CD4-positive, CD25-positive, alpha-beta regulatory T cell (primary cell): ENCODE results near the gene KCTD21. TPM values are rescaled to one million over a fixed set of nuclear protein-coding genes. Genes with fewer than 3 reads are reported as not detected.
A peak's percentile ranks its signal among the peaks of the same experiment; 100 is the strongest.
"Not testable (repeated sequence)": the region's sequence is repeated elsewhere in the genome, so short reads cannot be mapped to it uniquely, and the experiment has no call there.

Experiments
- ATAC-seq, 2 donors: fragments of 150-1000 bp; cut with Tn5 transposase; one replicate each; pipeline ENCODE4 v1.10.0; 2021; ENCODE audit warnings: low read depth in 2 of 2, moderate number of reproducible peaks in 2 of 2, moderate library complexity in 1 of 2
- DNase-seq, 3 donors: peaks; one replicate each; pipeline versions ENCODE4 v3.0.0 to v3.0.0-alpha.2; 2012 to 2022; ENCODE audit warnings: mixed read lengths in 1 of 3
- H3K27ac ChIP-seq: one replicate; pipeline ENCODE4 v1.7.0; 2013; ENCODE audit warnings: mild to moderate bottlenecking, low read length; ENCODE audit not compliant: insufficient read depth, poor library complexity, severe bottlenecking
- H3K27me3 ChIP-seq: one replicate; pipeline ENCODE4 v1.7.0; 2013; ENCODE audit warnings: low read length; ENCODE audit not compliant: control insufficient read depth, insufficient read depth
- H3K36me3 ChIP-seq: one replicate; pipeline ENCODE4 v1.7.0; 2013; ENCODE audit warnings: mild to moderate bottlenecking, low read length, moderate library complexity; ENCODE audit not compliant: control insufficient read depth, insufficient read depth
- H3K4me1 ChIP-seq: 2 replicates; pipeline ENCODE4 v1.7.0; 2013; ENCODE audit warnings: mild to moderate bottlenecking, low read length; ENCODE audit not compliant: insufficient read depth, control insufficient read depth, poor library complexity, severe bottlenecking
- H3K4me3 ChIP-seq: one replicate; pipeline ENCODE4 v1.7.0; 2013; ENCODE audit warnings: low read depth, mild to moderate bottlenecking, low read length, moderate library complexity
- H3K9me3 ChIP-seq, 2 experiments: 1 replicate in 1 of 2; 2 replicates in 1 of 2; pipeline ENCODE4 v1.7.0; 2013; ENCODE audit warnings: low read length in 2 of 2, mild to moderate bottlenecking in 1 of 2, moderate library complexity in 1 of 2; ENCODE audit not compliant: control insufficient read depth in 2 of 2
- H3K27ac Mint-ChIP-seq, 3 donors: one replicate each; pipeline ENCODE4 v1.8.0; 2020 to 2022; ENCODE audit warnings: mild to moderate bottlenecking in 3 of 3, mixed read lengths in 3 of 3, moderate library complexity in 2 of 3
- H3K27me3 Mint-ChIP-seq: one replicate; pipeline ENCODE4 v1.8.0; 2022; ENCODE audit warnings: mild to moderate bottlenecking, mixed read lengths
- H3K36me3 Mint-ChIP-seq: one replicate; pipeline ENCODE4 v1.8.0; 2020; ENCODE audit warnings: mixed read lengths
- H3K4me1 Mint-ChIP-seq, 4 donors: one replicate each; pipeline ENCODE4 v1.8.0; 2020 to 2022; ENCODE audit warnings: mixed read lengths in 4 of 4, mild to moderate bottlenecking in 1 of 4
- H3K4me3 Mint-ChIP-seq, 4 donors: one replicate each; pipeline ENCODE4 v1.8.0; 2020 to 2022; ENCODE audit warnings: mild to moderate bottlenecking in 4 of 4, mixed read lengths in 4 of 4, moderate library complexity in 3 of 4
- H3K9me3 Mint-ChIP-seq, 7 donors: one replicate each; pipeline ENCODE4 v1.8.0; 2020 to 2022; ENCODE audit warnings: mixed read lengths in 7 of 7, mild to moderate bottlenecking in 3 of 7, moderate library complexity in 2 of 7
- polyA plus RNA-seq, 4 donors: library from polyadenylated mRNA; unstranded; fragments of 300-500 nt; fragmentation: Illumina TruSeq; gene quantifications; one replicate each; pipeline ENCODE4 v1.2.3, GENCODE V29; 2021
- total RNA-seq: library from RNA; stranded (reverse); gene quantifications from one replicate; pipeline ENCODE4 v1.2.3, GENCODE V29; 2022

KCTD21 gene
- total and polyA plus RNA-seq, 5 donors from 2014 or later, result 1.4 to 3.8 (median 3.2) TPM

GRCh38 chr11:78228467-78228866 is 40.0 kb upstream of the KCTD21 start:
- Histone ChIP-seq H3K27me3 (no peaks in the 10 kb centered on the region), H3K4me1 (no peaks in the 10 kb centered on the region), H3K36me3 (no peaks in the 10 kb centered on the region), H3K4me3 (no peak overlapping the region), H3K9me3 (no peaks in the 10 kb centered on the region), H3K27ac (no peak overlapping the region)
- Mint-ChIP-seq H3K4me1 (peaks cover 0 to 13% (median 3%) of the 10 kb centered on the region in 4 donors), H3K27me3 (no peaks in the 10 kb centered on the region), H3K36me3 (peaks cover 13% of the 10 kb centered on the region), H3K9me3 (no peaks in the 10 kb centered on the region), H3K27ac (no peak overlapping the region), H3K4me3 (no peak overlapping the region)
- ATAC-seq (peak in 1 of 2 donors; percentile 47), DNase-seq (peak in 1 of 3 donors; percentile 67)

GRCh38 chr11:78227921-78228320 is 39.5 kb upstream of the KCTD21 start:
- ATAC-seq (no peak), DNase-seq (no peak)
- peaks cover 0 to 18% (median 4%) of the 10 kb centered on the region in 4 donors for H3K4me1 Mint-ChIP-seq
- H3K36me3 ChIP-seq, result no peaks in the 10 kb centered on the region
- no peaks in the 10 kb centered on the region for H3K27me3 ChIP-seq
- H3K4me1 ChIP-seq, result no peaks in the 10 kb centered on the region
- H3K27ac Mint-ChIP-seq, result no peak overlapping the region
- peaks cover 15% of the 10 kb centered on the region for H3K36me3 Mint-ChIP-seq
- no peaks in the 10 kb centered on the region for H3K27me3 Mint-ChIP-seq
- no peaks in the 10 kb centered on the region for H3K9me3 Mint-ChIP-seq
- no peaks in the 10 kb centered on the region for H3K9me3 ChIP-seq
- H3K4me3 Mint-ChIP-seq, result no peak overlapping the region
- H3K4me3 ChIP-seq, result no peak overlapping the region
- no peak overlapping the region for H3K27ac ChIP-seq

- no peak overlapping the region for H3K27ac Mint-ChIP-seq
- Histone ChIP-seq H3K27me3 (no peaks in the 10 kb centered on the region), H3K27ac (no peak overlapping the region), H3K9me3 (no peaks in the 10 kb centered on the region), H3K4me3 (no peak overlapping the region), H3K4me1 (no peaks in the 10 kb centered on the region), H3K36me3 (no peaks in the 10 kb centered on the region)
- peaks cover 0 to 19% (median 4%) of the 10 kb centered on the region in 4 donors for H3K4me1 Mint-ChIP-seq
- DNase-seq (peak in 1 of 3 donors; percentile 60), ATAC-seq (no peak)
- H3K27me3 Mint-ChIP-seq, result no peaks in the 10 kb centered on the region
- peaks cover 15% of the 10 kb centered on the region for H3K36me3 Mint-ChIP-seq
- H3K9me3 Mint-ChIP-seq, result no peaks in the 10 kb centered on the region
- H3K4me3 Mint-ChIP-seq, result no peak overlapping the region
These were observed 38.6 kb upstream of the KCTD21 start for GRCh38 chr11:78226684-78227680.

- Histone ChIP-seq H3K36me3 (peaks cover 6% of the 10 kb centered on the region), H3K27ac (no peak overlapping the region), H3K9me3 (no peaks in the 10 kb centered on the region), H3K4me1 (no peaks in the 10 kb centered on the region), H3K27me3 (no peaks in the 10 kb centered on the region), H3K4me3 (no peak overlapping the region)
- ATAC-seq, result no peak
- Mint-ChIP-seq H3K27me3 (no peaks in the 10 kb centered on the region), H3K4me3 (no peak overlapping the region), H3K9me3 (no peaks in the 10 kb centered on the region), H3K27ac (peak overlapping the region in 2 of 3 donors; percentile 27 to 63), H3K36me3 (peaks cover 25% of the 10 kb centered on the region), H3K4me1 (peaks cover 0 to 20% (median 6%) of the 10 kb centered on the region in 4 donors)
- DNase-seq, result no peak
These were observed 36.5 kb upstream of the KCTD21 start for GRCh38 chr11:78224906-78225420.

DNA sequence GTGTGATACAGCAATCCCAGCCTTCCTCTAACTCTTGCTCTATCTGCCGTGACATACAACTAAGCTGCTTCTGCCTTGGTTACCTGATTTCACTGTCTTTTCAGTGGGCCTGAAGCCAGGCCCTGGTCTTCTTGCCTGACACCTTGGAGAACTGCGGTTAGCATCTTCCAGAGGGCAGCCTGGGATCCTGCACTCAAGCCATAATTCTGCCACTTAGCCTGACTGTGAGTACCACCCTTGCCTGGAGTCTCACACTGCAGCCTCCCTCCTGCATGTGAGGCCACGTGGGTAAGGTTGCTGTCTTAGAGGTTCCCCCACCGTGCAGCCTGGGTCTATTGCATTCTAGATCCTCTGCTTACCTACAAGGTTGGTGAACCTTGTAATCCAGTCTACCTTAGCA is 36.1 kb upstream of the KCTD21 start:
- H3K9me3 ChIP-seq, result no peaks in the 10 kb centered on the region
- no peaks in the 10 kb centered on the region for H3K27me3 ChIP-seq
- H3K36me3 ChIP-seq, result peaks cover 6% of the 10 kb centered on the region
- DNase-seq (no peak), ATAC-seq (no peak)
- Mint-ChIP-seq H3K36me3 (peaks cover 25% of the 10 kb centered on the region), H3K4me1 (peaks cover 0 to 20% (median 6%) of the 10 kb centered on the region in 4 donors), H3K27me3 (no peaks in the 10 kb centered on the region), H3K9me3 (no peaks in the 10 kb centered on the region), H3K27ac (peak overlapping the region in 1 of 3 donors; percentile 63), H3K4me3 (no peak overlapping the region)
- no peak overlapping the region for H3K4me3 ChIP-seq
- no peaks in the 10 kb centered on the region for H3K4me1 ChIP-seq
- no peak overlapping the region for H3K27ac ChIP-seq

DNA sequence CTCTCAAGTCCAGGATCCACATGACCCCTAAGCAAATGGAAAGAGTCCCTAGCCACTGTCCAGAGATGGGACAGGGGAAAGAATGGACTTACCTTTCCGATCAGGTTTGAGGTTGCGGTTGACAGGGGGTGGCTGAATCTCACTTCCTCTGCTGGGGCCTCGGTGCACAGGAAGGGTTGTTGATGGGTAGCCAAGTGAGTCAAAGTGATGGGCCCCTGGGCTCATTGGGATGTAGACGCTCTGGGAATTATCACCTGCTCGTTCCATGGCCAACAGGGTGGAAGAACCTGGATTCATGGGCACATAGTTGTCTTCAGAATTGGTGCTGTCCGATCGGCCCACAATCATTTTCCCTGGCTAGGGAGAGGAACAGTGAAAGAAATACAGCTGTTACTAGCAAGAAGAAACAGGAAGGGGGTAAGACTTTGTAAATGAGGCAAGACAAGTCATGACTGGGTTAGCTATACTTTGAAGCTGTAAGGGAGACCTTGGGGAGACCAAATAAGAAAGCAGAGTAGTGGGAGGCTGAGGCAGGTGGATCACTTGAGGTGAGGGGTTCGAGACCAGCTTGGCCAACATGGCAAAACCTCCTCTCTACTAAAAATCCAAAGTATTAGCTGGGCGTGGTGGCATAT is 35.0 kb upstream of the KCTD21 start:
- Mint-ChIP-seq H3K27ac (peak overlapping the region; percentile 53 to 77 (median 68)), H3K9me3 (no peaks in the 10 kb centered on the region), H3K27me3 (no peaks in the 10 kb centered on the region), H3K4me1 (peaks cover 0 to 20% (median 4%) of the 10 kb centered on the region in 4 donors), H3K4me3 (peak overlapping the region in 1 of 4 donors; percentile 59), H3K36me3 (peaks cover 30% of the 10 kb centered on the region)
- DNase-seq (peak in 1 of 3 donors; percentile 26), ATAC-seq (no peak)
- H3K27ac ChIP-seq, result no peak overlapping the region
- H3K36me3 ChIP-seq, result peaks cover 6% of the 10 kb centered on the region
- no peaks in the 10 kb centered on the region for H3K4me1 ChIP-seq
- no peak overlapping the region for H3K4me3 ChIP-seq
- no peaks in the 10 kb centered on the region for H3K27me3 ChIP-seq
- no peaks in the 10 kb centered on the region for H3K9me3 ChIP-seq

- not testable (repeated sequence) for H3K9me3 ChIP-seq, H3K4me1 ChIP-seq, ATAC-seq, H3K27ac ChIP-seq, DNase-seq, H3K4me3 ChIP-seq, H3K27me3 Mint-ChIP-seq, H3K9me3 Mint-ChIP-seq, H3K27me3 ChIP-seq, H3K4me3 Mint-ChIP-seq, H3K36me3 ChIP-seq, H3K27ac Mint-ChIP-seq
- H3K36me3 Mint-ChIP-seq, result peaks cover 30% of the 10 kb centered on the region
- peaks cover 0 to 20% (median 4%) of the 10 kb centered on the region in 4 donors for H3K4me1 Mint-ChIP-seq
These were observed 34.3 kb upstream of the KCTD21 start for GRCh38 chr11:78222726-78223125.
